ENCODE results near the gene TMEM45A.
"Not testable (repeated sequence)": the region's sequence is repeated elsewhere in the genome, so short reads cannot be mapped to it uniquely, and the experiment has no call there.

The TMEM45A gene

GRCh38 chr3:100482176-100482575 lies 10.2 kb upstream of the TMEM45A start:
- WGBS (ENCODE audit: insufficient coverage, insufficient read length) = no CpG with 5 or more reads among the region's 2 CpGs
- no peaks in the 10 kb centered on the region for H3K4me1 ChIP-seq (ENCODE audit: control insufficient read depth, insufficient read depth, low read length)

GRCh38 chr3:100483529-100483928 lies 8.9 kb upstream of the TMEM45A start:
- Histone ChIP-seq H3K4me1 (ENCODE audit: control insufficient read depth, insufficient read depth, low read length) (no peaks in the 10 kb centered on the region), H3K27ac (ENCODE audit: low read length) (no peak overlapping the region), H3K9me3 (ENCODE audit: control insufficient read depth, insufficient read depth, low read length) (no peaks in the 10 kb centered on the region), H3K4me3 (ENCODE audit: low read length) (no peak overlapping the region), H3K27me3 (ENCODE audit: control insufficient read depth, insufficient read depth, low read length) (no peaks in the 10 kb centered on the region), H3K36me3 (ENCODE audit: control insufficient read depth, insufficient read depth, low read length) (no peaks in the 10 kb centered on the region)
- DNase-seq (ENCODE audit: low read depth, low spot score) = no peak
- WGBS (ENCODE audit: insufficient coverage, insufficient read length) = no CpG with 5 or more reads among the region's 1 CpG

More at GRCh38 chr3:100482176-100482575, 10.2 kb upstream of the TMEM45A start:
- H3K4me3 ChIP-seq (ENCODE audit: low read length) = no peak overlapping the region
- H3K27ac ChIP-seq (ENCODE audit: low read length) = no peak overlapping the region
- DNase-seq (ENCODE audit: low read depth, low spot score) = no peak
- H3K9me3 ChIP-seq (ENCODE audit: control insufficient read depth, insufficient read depth, low read length) = no peaks in the 10 kb centered on the region
- no peaks in the 10 kb centered on the region for H3K27me3 ChIP-seq (ENCODE audit: control insufficient read depth, insufficient read depth, low read length)
- no peaks in the 10 kb centered on the region for H3K36me3 ChIP-seq (ENCODE audit: control insufficient read depth, insufficient read depth, low read length)

GRCh38 chr3:100486808-100487207 lies 5.6 kb upstream of the TMEM45A start:
- H3K36me3 ChIP-seq (ENCODE audit: control insufficient read depth, insufficient read depth, low read length) = no peaks in the 10 kb centered on the region
- no peak overlapping the region for H3K27ac ChIP-seq (ENCODE audit: low read length)
- no peaks in the 10 kb centered on the region for H3K27me3 ChIP-seq (ENCODE audit: control insufficient read depth, insufficient read depth, low read length)
- H3K4me3 ChIP-seq (ENCODE audit: low read length) = no peak overlapping the region
- WGBS (ENCODE audit: insufficient coverage, insufficient read length) = no CpG with 5 or more reads among the region's 2 CpGs
- H3K4me1 ChIP-seq (ENCODE audit: control insufficient read depth, insufficient read depth, low read length) = no peaks in the 10 kb centered on the region
- DNase-seq (ENCODE audit: low read depth, low spot score) = no peak
- H3K9me3 ChIP-seq (ENCODE audit: control insufficient read depth, insufficient read depth, low read length) = no peaks in the 10 kb centered on the region

GRCh38 chr3:100489118-100489517 lies 3.3 kb upstream of the TMEM45A start:
- no peaks in the 10 kb centered on the region for H3K9me3 ChIP-seq (ENCODE audit: control insufficient read depth, insufficient read depth, low read length)
- no CpG with 5 or more reads among the region's 1 CpG for WGBS (ENCODE audit: insufficient coverage, insufficient read length)
- H3K27ac ChIP-seq (ENCODE audit: low read length) = no peak overlapping the region
- H3K27me3 ChIP-seq (ENCODE audit: control insufficient read depth, insufficient read depth, low read length) = no peaks in the 10 kb centered on the region
- no peak overlapping the region for H3K4me3 ChIP-seq (ENCODE audit: low read length)
- H3K4me1 ChIP-seq (ENCODE audit: control insufficient read depth, insufficient read depth, low read length) = no peaks in the 10 kb centered on the region
- no peaks in the 10 kb centered on the region for H3K36me3 ChIP-seq (ENCODE audit: control insufficient read depth, insufficient read depth, low read length)
- DNase-seq (ENCODE audit: low read depth, low spot score) = no peak

- no peaks in the 10 kb centered on the region for H3K27me3 ChIP-seq (ENCODE audit: control insufficient read depth, insufficient read depth, low read length)
- H3K4me1 ChIP-seq (ENCODE audit: control insufficient read depth, insufficient read depth, low read length) = peaks cover 3% of the 10 kb centered on the region
- DNase-seq (ENCODE audit: low read depth, low spot score) = no peak
- no peaks in the 10 kb centered on the region for H3K9me3 ChIP-seq (ENCODE audit: control insufficient read depth, insufficient read depth, low read length)
- H3K27ac ChIP-seq (ENCODE audit: low read length) = no peak overlapping the region
- H3K4me3 ChIP-seq (ENCODE audit: low read length) = no peak overlapping the region
- H3K36me3 ChIP-seq (ENCODE audit: control insufficient read depth, insufficient read depth, low read length) = no peaks in the 10 kb centered on the region
These were observed 4.4 kb downstream of the TMEM45A start for GRCh38 chr3:100496711-100497261.

- WGBS (ENCODE audit: insufficient coverage, insufficient read length) = no CpG with 5 or more reads among the region's 4 CpGs
These were observed 7.2 kb downstream of the TMEM45A start for GRCh38 chr3:100499651-100500050.

GRCh38 chr3:100500320-100500880 lies 8.0 kb downstream of the TMEM45A start:
- H3K4me3 ChIP-seq (ENCODE audit: low read length) = no peak overlapping the region
- no CpG with 5 or more reads among the region's 8 CpGs for WGBS (ENCODE audit: insufficient coverage, insufficient read length)

More at GRCh38 chr3:100499651-100500050, 7.2 kb downstream of the TMEM45A start:
- H3K27me3 ChIP-seq (ENCODE audit: control insufficient read depth, insufficient read depth, low read length) = no peaks in the 10 kb centered on the region
- no peaks in the 10 kb centered on the region for H3K9me3 ChIP-seq (ENCODE audit: control insufficient read depth, insufficient read depth, low read length)
- H3K4me1 ChIP-seq (ENCODE audit: control insufficient read depth, insufficient read depth, low read length) = peaks cover 3% of the 10 kb centered on the region
- no peak overlapping the region for H3K4me3 ChIP-seq (ENCODE audit: low read length)
- no peak for DNase-seq (ENCODE audit: low read depth, low spot score)
- no peaks in the 10 kb centered on the region for H3K36me3 ChIP-seq (ENCODE audit: control insufficient read depth, insufficient read depth, low read length)
- no peak overlapping the region for H3K27ac ChIP-seq (ENCODE audit: low read length)

GRCh38 chr3:100503448-100503847 lies 11.0 kb downstream of the TMEM45A start:
- H3K27ac ChIP-seq (ENCODE audit: low read length) = no peak overlapping the region

More at GRCh38 chr3:100500320-100500880, 8.0 kb downstream of the TMEM45A start:
- Histone ChIP-seq H3K4me1 (ENCODE audit: control insufficient read depth, insufficient read depth, low read length) (peaks cover 3% of the 10 kb centered on the region), H3K27ac (ENCODE audit: low read length) (no peak overlapping the region), H3K9me3 (ENCODE audit: control insufficient read depth, insufficient read depth, low read length) (no peaks in the 10 kb centered on the region), H3K27me3 (ENCODE audit: control insufficient read depth, insufficient read depth, low read length) (no peaks in the 10 kb centered on the region), H3K36me3 (ENCODE audit: control insufficient read depth, insufficient read depth, low read length) (no peaks in the 10 kb centered on the region)
- DNase-seq (ENCODE audit: low read depth, low spot score) = no peak

GRCh38 chr3:100506355-100506754 lies 13.9 kb downstream of the TMEM45A start:
- Histone ChIP-seq H3K36me3 (ENCODE audit: control insufficient read depth, insufficient read depth, low read length) (no peaks in the 10 kb centered on the region), H3K27ac (ENCODE audit: low read length) (no peak overlapping the region), H3K4me1 (ENCODE audit: control insufficient read depth, insufficient read depth, low read length) (no peaks in the 10 kb centered on the region), H3K27me3 (ENCODE audit: control insufficient read depth, insufficient read depth, low read length) (no peaks in the 10 kb centered on the region), H3K4me3 (ENCODE audit: low read length) (no peak overlapping the region), H3K9me3 (ENCODE audit: control insufficient read depth, insufficient read depth, low read length) (no peaks in the 10 kb centered on the region; the same call in 1 of the 2 replicates)
- no peak for DNase-seq (ENCODE audit: low read depth, low spot score)
- no CpG with 5 or more reads among the region's 2 CpGs for WGBS (ENCODE audit: insufficient coverage, insufficient read length)

More at GRCh38 chr3:100503448-100503847, 11.0 kb downstream of the TMEM45A start:
- Histone ChIP-seq H3K27me3 (ENCODE audit: control insufficient read depth, insufficient read depth, low read length) (no peaks in the 10 kb centered on the region), H3K4me1 (ENCODE audit: control insufficient read depth, insufficient read depth, low read length) (peaks cover 3% of the 10 kb centered on the region), H3K9me3 (ENCODE audit: control insufficient read depth, insufficient read depth, low read length) (no peaks in the 10 kb centered on the region; the same call in 1 of the 2 replicates), H3K4me3 (ENCODE audit: low read length) (no peak overlapping the region), H3K36me3 (ENCODE audit: control insufficient read depth, insufficient read depth, low read length) (no peaks in the 10 kb centered on the region)
- WGBS (ENCODE audit: insufficient coverage, insufficient read length) = no CpG with 5 or more reads among the region's 1 CpG
- DNase-seq (ENCODE audit: low read depth, low spot score) = no peak

GRCh38 chr3:100509818-100510217 lies 17.4 kb downstream of the TMEM45A start:
- not testable (repeated sequence) for H3K27me3 ChIP-seq (ENCODE audit: control insufficient read depth, insufficient read depth, low read length); H3K36me3 ChIP-seq (ENCODE audit: control insufficient read depth, insufficient read depth, low read length); H3K27ac ChIP-seq (ENCODE audit: low read length); DNase-seq (ENCODE audit: low read depth, low spot score); H3K9me3 ChIP-seq (ENCODE audit: control insufficient read depth, insufficient read depth, low read length); H3K4me3 ChIP-seq (ENCODE audit: low read length); H3K4me1 ChIP-seq (ENCODE audit: control insufficient read depth, insufficient read depth, low read length)
- no CpG with 5 or more reads among the region's 15 CpGs for WGBS (ENCODE audit: insufficient coverage, insufficient read length)

GRCh38 chr3:100516232-100516631 lies 23.8 kb downstream of the TMEM45A start:
- no CpG with 5 or more reads among the region's 2 CpGs for WGBS (ENCODE audit: insufficient coverage, insufficient read length)
- no peaks in the 10 kb centered on the region for H3K4me1 ChIP-seq (ENCODE audit: control insufficient read depth, insufficient read depth, low read length)
- no peaks in the 10 kb centered on the region for H3K36me3 ChIP-seq (ENCODE audit: control insufficient read depth, insufficient read depth, low read length)
- no peak for DNase-seq (ENCODE audit: low read depth, low spot score)
- H3K4me3 ChIP-seq (ENCODE audit: low read length) = no peak overlapping the region
- no peak overlapping the region for H3K27ac ChIP-seq (ENCODE audit: low read length)
- H3K27me3 ChIP-seq (ENCODE audit: control insufficient read depth, insufficient read depth, low read length) = no peaks in the 10 kb centered on the region
- no peaks in the 10 kb centered on the region for H3K9me3 ChIP-seq (ENCODE audit: control insufficient read depth, insufficient read depth, low read length)
